ENCODE data around the gene CIBAR2.
A peak's percentile ranks its signal among the peaks of the same experiment; 100 is the strongest.

CIBAR2 gene

DNA sequence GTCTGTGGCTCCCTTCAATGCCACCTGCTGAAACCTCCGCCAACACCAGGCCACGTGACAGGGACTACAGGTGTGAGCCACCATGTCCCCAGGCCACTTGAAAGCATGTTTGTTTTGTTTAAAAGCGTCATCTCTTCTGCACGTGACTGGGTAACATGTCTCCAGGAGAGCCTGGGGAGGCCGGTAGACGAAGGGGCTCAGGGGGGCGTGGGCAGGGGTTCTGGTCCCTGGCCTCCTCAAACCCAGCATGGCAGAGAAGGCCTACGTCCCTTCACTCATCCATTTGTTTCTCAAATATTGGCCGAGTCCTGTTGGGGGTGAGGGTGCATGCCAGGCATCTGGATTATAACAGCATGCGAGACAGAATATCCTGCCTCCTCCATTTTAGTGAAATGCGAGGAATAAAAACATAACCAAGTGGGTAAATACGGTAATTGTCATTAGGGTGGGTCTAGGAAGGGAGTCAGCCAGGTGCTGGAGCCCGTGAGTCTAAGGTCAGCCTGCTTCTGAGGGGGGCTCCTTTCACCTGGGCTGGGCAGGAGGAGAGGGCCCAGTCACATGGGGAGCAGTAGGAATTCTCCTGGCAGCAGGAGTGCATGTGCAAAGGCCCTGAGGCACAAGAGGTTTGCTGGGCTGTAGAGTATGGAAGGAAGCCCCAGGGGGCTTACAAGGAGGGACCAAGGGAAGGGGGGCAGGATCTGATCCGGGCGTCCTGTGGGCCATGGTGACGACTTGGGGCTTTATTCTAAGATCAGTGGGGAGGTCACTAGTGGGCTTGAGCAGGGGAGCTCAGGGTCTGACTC lies 26.8 kb upstream of the CIBAR2 start:
- TF ChIP-seq CTCF (IDR thresholded peaks at IDR 0.05; ENCODE audit: low read depth, low read length) = no peak
- H3K4me3 ChIP-seq (ENCODE audit: low read depth, low read length) = no peak overlapping the region

DNA sequence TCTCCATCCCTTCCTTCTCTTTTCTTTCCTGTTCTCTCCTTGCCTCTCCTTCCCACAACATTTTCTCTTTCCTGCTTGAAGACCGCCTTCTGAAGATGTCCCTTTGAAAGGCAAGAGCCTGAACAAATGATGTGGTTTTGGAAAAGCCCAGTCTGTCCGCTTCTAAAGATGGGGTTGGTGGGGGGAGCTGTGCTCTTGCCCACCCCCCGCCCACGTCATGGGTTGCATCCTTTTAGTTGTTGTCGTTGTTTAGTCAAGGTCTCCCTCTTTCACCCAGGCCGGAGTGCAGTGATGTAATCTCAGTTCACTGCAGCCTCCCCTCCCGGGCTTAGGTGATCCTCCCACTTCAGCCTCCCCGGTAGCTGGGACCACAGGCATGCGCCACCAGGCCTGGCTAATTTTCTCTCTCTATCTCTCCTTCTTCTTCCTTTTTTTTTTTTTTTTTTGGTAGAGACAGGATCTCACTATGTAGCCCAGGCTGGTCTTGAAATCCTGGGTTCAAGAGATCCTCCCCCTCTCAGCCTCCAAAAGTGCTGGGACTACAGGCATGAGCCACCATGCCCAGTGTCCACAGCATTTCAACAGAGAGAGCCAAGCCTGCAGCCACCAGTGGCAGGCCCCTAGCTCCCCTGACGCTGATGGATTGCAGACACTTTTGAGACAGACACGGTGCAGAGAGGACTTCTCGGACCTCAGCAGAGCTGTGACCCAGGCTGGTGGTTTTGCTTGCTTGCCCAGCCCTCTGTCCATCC lies 26.0 kb upstream of the CIBAR2 start:
- TF ChIP-seq CTCF (IDR thresholded peaks at IDR 0.05; ENCODE audit: low read depth, low read length) = no peak
- peak overlapping the region; percentile 39; the same call in 1 of the 2 replicates for H3K4me3 ChIP-seq (ENCODE audit: low read depth, low read length)

DNA sequence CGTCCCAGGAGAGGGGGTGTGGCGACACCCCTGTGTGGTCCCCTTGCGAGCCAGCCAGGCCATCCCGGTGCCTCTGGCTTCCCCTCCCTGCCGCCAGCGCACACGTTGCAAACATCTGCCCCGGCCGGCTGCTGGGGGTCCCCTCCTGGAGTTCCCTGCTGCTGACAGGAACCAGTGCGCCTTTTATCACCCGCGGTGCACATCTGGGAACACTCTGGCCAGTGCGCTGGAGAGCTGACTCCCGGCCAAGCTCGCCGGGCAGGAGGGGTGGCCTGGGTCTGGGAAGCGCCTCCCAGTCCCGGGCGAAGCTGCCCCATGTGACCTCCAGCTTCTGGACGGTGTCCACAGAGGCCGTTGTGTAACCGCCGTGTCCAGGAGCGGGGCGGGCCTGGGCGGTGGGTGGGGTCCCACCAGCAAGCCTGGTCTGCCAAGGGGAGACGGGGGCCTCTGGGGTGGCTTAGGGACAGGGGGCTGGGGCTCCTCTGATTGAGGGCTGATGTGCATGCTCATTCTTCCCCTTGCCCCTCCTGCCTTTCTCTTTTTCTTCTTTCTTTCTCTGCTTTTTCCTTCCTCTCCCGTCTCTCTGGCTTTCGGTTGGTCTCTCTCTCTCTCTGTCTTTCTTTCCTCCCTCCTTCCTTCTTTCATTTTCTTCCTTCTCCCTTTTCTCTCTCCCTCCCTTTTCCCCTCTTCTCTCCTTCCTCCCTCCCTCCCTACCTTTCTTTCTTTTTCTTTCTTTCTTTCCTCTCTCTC lies 25.2 kb upstream of the CIBAR2 start:
- H3K4me3 ChIP-seq (ENCODE audit: low read depth, low read length) = peak overlapping the region; percentile 39
- TF ChIP-seq CTCF (IDR thresholded peaks at IDR 0.05; ENCODE audit: low read depth, low read length) = no peak

DNA sequence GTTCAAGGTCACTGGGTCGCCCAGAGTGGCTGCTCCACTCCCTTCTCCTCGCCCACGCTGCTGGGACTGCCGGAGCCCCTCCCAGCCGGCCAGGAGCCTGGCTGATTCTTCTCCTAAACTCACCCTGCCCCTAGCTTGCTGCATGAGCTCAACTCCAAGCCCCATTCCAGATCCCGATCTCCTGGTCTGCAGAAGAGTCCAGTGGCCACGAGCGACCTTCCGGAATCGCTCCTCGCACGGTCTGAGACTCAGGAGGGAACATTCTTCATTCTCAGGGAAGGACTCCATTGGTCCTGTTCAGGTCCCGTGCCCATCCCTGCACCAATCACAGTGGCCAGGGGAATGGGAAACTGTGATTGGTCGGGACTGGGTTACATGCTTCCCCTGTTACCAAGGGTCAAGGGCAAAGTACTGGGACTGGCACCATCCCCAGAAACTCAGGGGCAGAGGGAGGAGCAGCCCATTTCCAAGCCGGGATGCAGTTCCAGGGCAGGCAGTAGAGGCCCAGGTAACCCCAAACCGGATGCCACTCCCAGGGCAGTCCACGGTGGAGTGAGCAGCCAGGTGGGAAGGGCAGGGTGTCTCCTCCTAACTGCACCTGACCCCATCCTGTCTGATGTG lies 24.5 kb upstream of the CIBAR2 start:
- H3K4me3 ChIP-seq (ENCODE audit: low read depth, low read length) = peak overlapping the region; percentile 39
- TF ChIP-seq CTCF (IDR thresholded peaks at IDR 0.05; ENCODE audit: low read depth, low read length) = no peak

- no peak overlapping the region for H3K4me3 ChIP-seq (ENCODE audit: low read depth, low read length)
- TF ChIP-seq CTCF (IDR thresholded peaks at IDR 0.05; ENCODE audit: low read depth, low read length) = no peak
Measured at GRCh38 chr16:85136213-85136701, 24.0 kb upstream of the CIBAR2 start.

GRCh38 chr16:85134789-85135142 lies 22.5 kb upstream of the CIBAR2 start:
- H3K4me3 ChIP-seq (ENCODE audit: low read depth, low read length) = no peak overlapping the region
- TF ChIP-seq CTCF (IDR thresholded peaks at IDR 0.05; ENCODE audit: low read depth, low read length) = no peak
